H1 (cell line): ENCODE measurements around the gene FSTL4. TPM values are rescaled to one million over a fixed set of nuclear protein-coding genes. Genes with fewer than 3 reads are reported as not detected.

Source experiments
- CTCF ChIA-PET: fragments of 300-600 bp; sonication (Branson Sonifier 250); formaldehyde crosslinking; loops from one replicate; lab custom pipeline; 2021; ENCODE audit not compliant: partially characterized antibody; lab: Charles Lee
- POLR2A ChIA-PET: fragments of 300-600 bp; sonication (Branson Sonifier 250); formaldehyde crosslinking; loops from one replicate; lab custom pipeline; 2021; ENCODE audit warnings: inconsistent platforms; ENCODE audit not compliant: partially characterized antibody; lab: Charles Lee
- DNase-seq, 2 experiments: peaks; one replicate each; pipeline versions ENCODE4 v3.0.0 to v3.0.0-alpha.2; 2010 to 2022; ENCODE audit warnings: low spot score in 2 of 2, low read depth in 1 of 2, mixed read lengths in 1 of 2
- FAIRE-seq: peaks from 2 replicates; lab custom pipeline; 2011; peaks lifted over from hg19 to GRCh38; lab: Jason Lieb, UNC
- H2AFZ ChIP-seq: 2 replicates; pipeline ENCODE4 v1.8.1; 2012; ENCODE audit warnings: low read length, inconsistent platforms
- H2AK5ac ChIP-seq: 2 replicates; pipeline ENCODE4 v1.6.1; 2013; ENCODE audit warnings: low read depth, low read length
- H2BK120ac ChIP-seq: replicated peaks from 2 replicates; pipeline ENCODE3; 2013; ENCODE audit warnings: low read depth, low read length, inconsistent platforms
- H2BK12ac ChIP-seq: 2 replicates; pipeline ENCODE4 v1.6.1; 2013; ENCODE audit warnings: low read depth, low read length
- H2BK15ac ChIP-seq: 2 replicates; pipeline ENCODE4 v1.6.1; 2013; ENCODE audit warnings: low read length
- H2BK20ac ChIP-seq: 2 replicates; pipeline ENCODE4 v1.6.1; 2013; ENCODE audit warnings: low read length
- H2BK5ac ChIP-seq: 2 replicates; pipeline ENCODE4 v1.6.1; 2013; ENCODE audit warnings: low read depth, low read length
- H3K14ac ChIP-seq: 2 replicates; pipeline ENCODE4 v1.6.1; 2013; ENCODE audit warnings: inconsistent platforms; ENCODE audit not compliant: insufficient read length
- H3K18ac ChIP-seq: 2 replicates; pipeline ENCODE4 v1.6.1; 2013; ENCODE audit warnings: low read length; ENCODE audit errors: extremely low read depth
- H3K23ac ChIP-seq: 2 replicates; pipeline ENCODE4 v1.6.1; 2013; ENCODE audit warnings: inconsistent platforms; ENCODE audit not compliant: insufficient read length
- H3K23me2 ChIP-seq: 2 replicates; pipeline ENCODE4 v1.6.1; 2013; ENCODE audit warnings: low read depth, low read length
- H3K27ac ChIP-seq: 2 replicates; pipeline ENCODE4 v1.6.1; 2011; ENCODE audit warnings: low read depth, low read length, inconsistent platforms
- H3K27me3 ChIP-seq, 4 experiments: replicated peaks in 1 of 4; 1 replicate in 1 of 4; 2 replicates in 3 of 4; pipeline versions ENCODE4 v1.6.1 to v1.8.1; 2011 to 2013; ENCODE audit warnings: low read length in 3 of 4, mild to moderate bottlenecking in 3 of 4, inconsistent platforms in 2 of 4, mixed read lengths in 2 of 4, moderate library complexity in 1 of 4; ENCODE audit not compliant: control insufficient read depth in 3 of 4, insufficient read depth in 3 of 4; ENCODE audit errors: extremely low read depth in 1 of 4
- H3K36me3 ChIP-seq, 4 experiments: 2 replicates each; pipeline versions ENCODE4 v1.6.1 to v1.8.1; 2011 to 2013; ENCODE audit warnings: mild to moderate bottlenecking in 4 of 4, low read length in 3 of 4, moderate library complexity in 2 of 4, control low read depth in 1 of 4, inconsistent platforms in 1 of 4; ENCODE audit not compliant: insufficient read depth in 4 of 4, control insufficient read depth in 2 of 4
- H3K4ac ChIP-seq: replicated peaks from 2 replicates; pipeline ENCODE3; 2013; ENCODE audit warnings: low read length, low read depth, mixed read lengths, inconsistent platforms; ENCODE audit not compliant: insufficient read length
- H3K4me1 ChIP-seq, 4 experiments: replicated peaks in 1 of 4; 1 replicate in 1 of 4; 2 replicates in 3 of 4; pipeline versions ENCODE4 v1.6.1 to v1.8.1; 2011 to 2013; ENCODE audit warnings: low read length in 3 of 4, inconsistent platforms in 2 of 4, mixed read lengths in 1 of 4; ENCODE audit not compliant: insufficient read depth in 4 of 4, control insufficient read depth in 3 of 4
- H3K4me2 ChIP-seq, 2 experiments: 2 replicates each; pipeline versions ENCODE4 v1.6.1 to v1.8.1; 2011 to 2013; ENCODE audit warnings: low read depth in 2 of 2, low read length in 2 of 2, control low read depth in 1 of 2, inconsistent platforms in 1 of 2, mild to moderate bottlenecking in 1 of 2; ENCODE audit not compliant: insufficient read depth in 1 of 2
- H3K4me3 ChIP-seq, 4 experiments: fragments of 200-600, 300-600 bp in 1 of 4; sonication (generic), shearing (Covaris generic), sonication (Bioruptor Twin) in 1 of 4; 2 replicates each; pipeline versions ENCODE4 v1.5.1 to v1.8.1; 2011 to 2016; ENCODE audit warnings: low read length in 4 of 4, low read depth in 3 of 4, control low read depth in 2 of 4, inconsistent platforms in 2 of 4, mild to moderate bottlenecking in 2 of 4, mixed read lengths in 1 of 4, moderate library complexity in 1 of 4; ENCODE audit not compliant: insufficient read depth in 2 of 4; ENCODE audit errors: extremely low read depth in 1 of 4
- H3K56ac ChIP-seq: replicated peaks from 2 replicates; pipeline ENCODE3; 2013; ENCODE audit warnings: low read depth, mild to moderate bottlenecking, mixed read lengths, low read length, inconsistent platforms; ENCODE audit not compliant: insufficient read length
- H3K79me1 ChIP-seq: 2 replicates; pipeline ENCODE4 v1.6.1; 2013; ENCODE audit warnings: low read depth, low read length, control low read depth
- H3K79me2 ChIP-seq, 2 experiments: 2 replicates each; pipeline versions ENCODE4 v1.6.1 to v1.8.1; 2012 to 2013; ENCODE audit warnings: low read length in 2 of 2, mild to moderate bottlenecking in 2 of 2, inconsistent platforms in 1 of 2; ENCODE audit not compliant: insufficient read depth in 2 of 2, control insufficient read depth in 1 of 2
- H3K9ac ChIP-seq, 4 experiments: replicated peaks in 1 of 4; 1 replicate in 1 of 4; 2 replicates in 3 of 4; pipeline versions ENCODE4 v1.6.1 to v1.8.1; 2011 to 2013; ENCODE audit warnings: low read depth in 3 of 4, low read length in 3 of 4, control low read depth in 2 of 4, mild to moderate bottlenecking in 2 of 4, moderate library complexity in 2 of 4, inconsistent platforms in 1 of 4; ENCODE audit errors: extremely low read depth in 1 of 4
- H3K9me3 ChIP-seq, 2 experiments: 2 replicates each; pipeline versions ENCODE4 v1.6.1 to v1.8.1; 2012 to 2013; ENCODE audit warnings: mild to moderate bottlenecking in 2 of 2, moderate library complexity in 2 of 2, control low read depth in 1 of 2, inconsistent platforms in 1 of 2, low read depth in 1 of 2, low read length in 1 of 2, mixed read lengths in 1 of 2; ENCODE audit not compliant: insufficient read depth in 2 of 2
- H4K20me1 ChIP-seq, 2 experiments: replicated peaks in 1 of 2; 2 replicates each; pipeline versions ENCODE3 to v1.8.1; 2011 to 2013; ENCODE audit warnings: inconsistent platforms in 2 of 2, low read length in 2 of 2, mild to moderate bottlenecking in 1 of 2; ENCODE audit not compliant: insufficient read depth in 2 of 2, control insufficient read depth in 1 of 2
- H4K5ac ChIP-seq: 2 replicates; pipeline ENCODE4 v1.6.1; 2013; ENCODE audit warnings: low read length, low read depth, mixed read lengths, inconsistent platforms; ENCODE audit not compliant: insufficient read length
- H4K8ac ChIP-seq: 2 replicates; pipeline ENCODE4 v1.8.0; 2013; ENCODE audit warnings: mild to moderate bottlenecking, moderate library complexity, low read length, inconsistent platforms; ENCODE audit not compliant: insufficient read depth; ENCODE audit errors: extremely low read depth
- H4K91ac ChIP-seq: replicated peaks from 2 replicates; pipeline ENCODE3; 2013; ENCODE audit warnings: low read length, mixed read lengths, inconsistent platforms; ENCODE audit not compliant: insufficient read length
- ATF2 ChIP-seq: IDR thresholded peaks from 2 replicates; pipeline ENCODE4 v1.6.1; 2012; ENCODE audit warnings: low read length, inconsistent platforms
- ATF3 ChIP-seq: IDR thresholded peaks from 2 replicates; pipeline ENCODE4 v1.6.1; 2011; ENCODE audit warnings: low read depth, mild to moderate bottlenecking, low read length; ENCODE audit not compliant: insufficient read depth
- CEBPB ChIP-seq: IDR thresholded peaks from 2 replicates; pipeline ENCODE4 v1.6.1; 2012; ENCODE audit warnings: low read depth, low read length
- CREB1 ChIP-seq: IDR thresholded peaks from 2 replicates; pipeline ENCODE4 v1.6.1; 2012; ENCODE audit warnings: inconsistent platforms
- NANOG ChIP-seq: IDR thresholded peaks from 2 replicates; pipeline ENCODE4 v1.6.1; 2011; ENCODE audit warnings: low read length, low read depth, mild to moderate bottlenecking, inconsistent platforms; ENCODE audit not compliant: insufficient read depth, poor library complexity, severe bottlenecking
- RBBP5 ChIP-seq: IDR thresholded peaks from 2 replicates; pipeline ENCODE4 v1.7.1; 2012; ENCODE audit warnings: low read depth, mild to moderate bottlenecking, inconsistent platforms, low read length, moderate library complexity, borderline replicate concordance
- SIN3A ChIP-seq, 2 experiments: IDR thresholded peaks in 1 of 2; conservative IDR thresholded peaks in 1 of 2; 2 replicates each; pipeline ENCODE4 v1.6.1; 2011 to 2012; ENCODE audit warnings: low read length in 2 of 2, improper control_type of control experiment in 1 of 2, low read depth in 1 of 2, mild to moderate bottlenecking in 1 of 2
- SP1 ChIP-seq: IDR thresholded peaks from 2 replicates; pipeline ENCODE4 v1.6.1; 2011; ENCODE audit warnings: low read depth, low read length
- SRF ChIP-seq: IDR thresholded peaks from 2 replicates; pipeline ENCODE4 v1.6.1; 2011; ENCODE audit warnings: mild to moderate bottlenecking, low read depth, low read length, moderate library complexity
- WGBS, 2 experiments: shearing (Covaris generic) in 1 of 2; methylation state at CpG; one replicate each; pipeline versions ENCODE4 v1.1.6 to v1.1.7; 2013 to 2015; ENCODE audit warnings: low lambda C conversion rate in 2 of 2, mixed read lengths in 2 of 2, inconsistent platforms in 1 of 2, low coverage in 1 of 2, missing lambda C conversion rate in 1 of 2; ENCODE audit not compliant: insufficient replicate concordance in 2 of 2, insufficient coverage in 1 of 2, insufficient read length in 1 of 2; ENCODE audit errors: extremely low coverage in 1 of 2, missing lambda C conversion rate in 1 of 2; 5-methylcytosine and 5-hydroxymethylcytosine counted together
- polyA plus RNA-seq, 7 experiments: library from polyadenylated mRNA; depleted of rRNA in 3 of 7; stranded (reverse) in 5 of 7; unstranded in 2 of 7; fragments of >200 nt in 5 of 7; fragments of 200-250 nt in 2 of 7; gene quantifications; 1 replicate in 5 of 7; 2 replicates in 1 of 7; 4 replicates in 1 of 7; pipeline versions ENCODE4 v1.2.1 to v1.2.3, GENCODE V29; 2011 to 2013; ENCODE audit warnings: missing spikeins in 2 of 7, mixed read lengths in 2 of 7
- total RNA-seq: library from RNA; stranded (reverse); fragmentation: NEBNext Ultra II Directional; extraction: Animal tissue kit (Norgen Biotek cat#: 25700); gene quantifications from 2 replicates; pipeline ENCODE4 v1.2.1, GENCODE V29; 2021

FSTL4 gene
- total and polyA plus RNA-seq, 2 of the 8 experiments (the other 6 are each of a cell fraction or from before 2014, with no cell fraction given), result 3.1 to 4.1 TPM

- Histone ChIP-seq H3K18ac (no peak overlapping the region), H3K23me2 (no peaks in the 10 kb centered on the region), H4K8ac (no peak overlapping the region), H3K4me3 (no peak overlapping the region), H3K4me2 (no peak overlapping the region), H3K27ac (no peak overlapping the region), H2BK5ac (no peak overlapping the region), H3K4ac (no peak overlapping the region), H3K4me1 (peaks cover 0 to 5% (median 2%) of the 10 kb centered on the region in 4 experiments; a peak in 3 of 7 replicates), H4K5ac (no peak overlapping the region), H3K27me3 (no peaks in the 10 kb centered on the region), H3K79me2 (no peaks in the 10 kb centered on the region), H2BK20ac (no peak overlapping the region), H3K23ac (no peak overlapping the region), H3K36me3 (no peaks in the 10 kb centered on the region), H3K9ac (no peak overlapping the region), H3K79me1 (no peaks in the 10 kb centered on the region), H2AK5ac (no peak overlapping the region), H2BK12ac (no peak overlapping the region), H3K9me3 (no peaks in the 10 kb centered on the region), H4K91ac (no peak overlapping the region), H3K56ac (no peak overlapping the region), H2AFZ (no peak overlapping the region), H3K14ac (no peak overlapping the region), H2BK15ac (no peak overlapping the region), H2BK120ac (no peak overlapping the region), H4K20me1 (no peaks in the 10 kb centered on the region)
- FAIRE-seq (no peak), DNase-seq (no peak)
- POLR2A ChIA-PET, result no interaction called here
- 100% methylated on average over 1 of the region's 1 CpG; no CpG with 5 or more reads in 1 of the 2 experiments for WGBS, 2 experiments
- CTCF ChIA-PET, result interaction anchor here (1.1 to 9.9 kb wide), 8 partner anchors 10 to 175 kb away, joined by 3 to 80 read pairs (median 6); no protein-coding TSS in a partner anchor
- TF ChIP-seq SIN3A (conservative IDR thresholded peaks at IDR 0.05 in 1 of 2, IDR thresholded peaks at IDR 0.05 in 1 of 2; ENCODE audit: low read depth in 1 of 2, low read length in 2 of 2) (no peak), RBBP5 (no peak), CREB1 (no peak), ATF3 (no peak), CEBPB (no peak), SP1 (no peak), ATF2 (no peak), SRF (no peak), NANOG (no peak)
Observed at GRCh38 chr5:133226186-133226585, 386.2 kb downstream of the FSTL4 start.
